CD4-positive, alpha-beta memory T cell (primary cell): Measurements from ENCODE around the gene ANKRD11. TPM values are rescaled to one million over a fixed set of nuclear protein-coding genes. Genes with fewer than 3 reads are reported as not detected.

ENCODE experiments used
- CTCF ChIA-PET: fragments of 350-600 bp; sonication (Branson Sonifier 250); formaldehyde crosslinking; loops from one replicate; lab custom pipeline; 2021; ENCODE audit warnings: inconsistent platforms; ENCODE audit not compliant: partially characterized antibody; lab: Charles Lee
- POLR2A ChIA-PET: fragments of 350-600 bp; sonication (Branson Sonifier 250); formaldehyde crosslinking; loops from one replicate; lab custom pipeline; 2021; ENCODE audit not compliant: partially characterized antibody; lab: Charles Lee
- DNase-seq, 5 donors: peaks; one replicate each; pipeline versions ENCODE4 v3.0.0 to v3.0.0-alpha.2; 2020 to 2022; ENCODE audit warnings: mixed read lengths in 1 of 5
- H3K27ac ChIP-seq: one replicate; pipeline ENCODE4 v1.7.0; 2013; ENCODE audit warnings: low read depth, low read length
- H3K27me3 ChIP-seq: 2 replicates; pipeline ENCODE4 v1.7.0; 2013; ENCODE audit warnings: mild to moderate bottlenecking, low read length, moderate library complexity; ENCODE audit not compliant: insufficient read depth
- H3K36me3 ChIP-seq: 2 replicates; pipeline ENCODE4 v1.7.0; 2013; ENCODE audit warnings: mild to moderate bottlenecking, low read length, moderate library complexity; ENCODE audit not compliant: insufficient read depth
- H3K4me1 ChIP-seq: 2 replicates; pipeline ENCODE4 v1.7.0; 2013; ENCODE audit warnings: mild to moderate bottlenecking, low read length, moderate library complexity; ENCODE audit not compliant: insufficient read depth
- H3K4me3 ChIP-seq, 2 donors: one replicate each; pipeline ENCODE4 v1.7.0; 2013; ENCODE audit warnings: low read length in 2 of 2, mild to moderate bottlenecking in 1 of 2
- H3K9me3 ChIP-seq, 2 donors: one replicate each; pipeline ENCODE4 v1.7.0; 2013; ENCODE audit warnings: low read length in 2 of 2, control low read depth in 1 of 2; ENCODE audit not compliant: control insufficient read depth in 1 of 2
- H3K27ac Mint-ChIP-seq, 7 donors: one replicate each; pipeline ENCODE4 v1.8.0; 2020 to 2021; ENCODE audit warnings: mixed read lengths in 7 of 7, mild to moderate bottlenecking in 6 of 7, inconsistent platforms in 3 of 7, moderate library complexity in 3 of 7
- H3K27me3 Mint-ChIP-seq, 2 donors: one replicate each; pipeline ENCODE4 v1.8.0; 2020 to 2021; ENCODE audit warnings: mixed read lengths in 2 of 2
- H3K36me3 Mint-ChIP-seq, 2 donors: one replicate each; pipeline ENCODE4 v1.8.0; 2020 to 2021; ENCODE audit warnings: mixed read lengths in 2 of 2, inconsistent platforms in 1 of 2, mild to moderate bottlenecking in 1 of 2
- H3K4me1 Mint-ChIP-seq, 4 donors: one replicate each; pipeline ENCODE4 v1.8.0; 2020 to 2021; ENCODE audit warnings: mixed read lengths in 4 of 4, mild to moderate bottlenecking in 1 of 4
- H3K4me3 Mint-ChIP-seq, 8 donors: one replicate each; pipeline ENCODE4 v1.8.0; 2020 to 2021; ENCODE audit warnings: mixed read lengths in 8 of 8, mild to moderate bottlenecking in 7 of 8, moderate library complexity in 6 of 8, inconsistent platforms in 3 of 8
- H3K9me3 Mint-ChIP-seq, 8 donors: one replicate each; pipeline ENCODE4 v1.8.0; 2020 to 2021; ENCODE audit warnings: mixed read lengths in 8 of 8, mild to moderate bottlenecking in 5 of 8, inconsistent platforms in 3 of 8, moderate library complexity in 1 of 8
- intact Hi-C: fragments of 100-400 bp; cut with micrococcal nuclease; formaldehyde crosslinking; loops from one replicate; pipeline ENCODE4 v1.15.1; 2023
- polyA plus RNA-seq, 2 donors: library from polyadenylated mRNA; unstranded; fragments of 300-500 nt; fragmentation: Illumina TruSeq; gene quantifications; one replicate each; pipeline ENCODE4 v1.2.3, GENCODE V29; 2021
- total RNA-seq, 2 experiments: library from RNA; stranded (reverse); gene quantifications; one replicate each; pipeline ENCODE4 v1.2.3, GENCODE V29; 2021

ANKRD11 gene
- total and polyA plus RNA-seq, 4 experiments from 2014 or later, result 3.9 to 246 (median 140) TPM

GRCh38 chr16:89345642-89346150 lies 144.7 kb downstream of the ANKRD11 start:
- Histone ChIP-seq H3K27ac (no peak overlapping the region), H3K36me3 (no peaks in the 10 kb centered on the region), H3K27me3 (no peaks in the 10 kb centered on the region), H3K4me1 (peaks cover 93% of the 10 kb centered on the region), H3K9me3 (no peaks in the 10 kb centered on the region), H3K4me3 (no peak overlapping the region)
- CTCF ChIA-PET, result no interaction called here
- no peak for DNase-seq
- Mint-ChIP-seq H3K36me3 (peaks cover 4 to 14% of the 10 kb centered on the region in 2 donors), H3K27me3 (no peaks in the 10 kb centered on the region), H3K4me1 (peaks cover 56 to 95% (median 75%) of the 10 kb centered on the region in 4 donors), H3K4me3 (peak overlapping the region in 1 of 8 donors; percentile 30), H3K27ac (peak overlapping the region in 3 of 7 donors; percentile 6 to 73 (median 14)), H3K9me3 (no peaks in the 10 kb centered on the region)
- intact Hi-C loops, result no loop called here
- POLR2A ChIA-PET, result interaction anchor here (0.9 kb wide), 1 partner anchor 30 kb away, joined by 3 read pairs; no protein-coding TSS in a partner anchor

- intact Hi-C loops, result no loop called here
- H3K27me3 Mint-ChIP-seq, result no peaks in the 10 kb centered on the region
- peak overlapping the region in 2 of 8 donors; percentile 3 to 30 for H3K4me3 Mint-ChIP-seq
- peak overlapping the region in 4 of 7 donors; percentile 6 to 73 (median 16) for H3K27ac Mint-ChIP-seq
- peaks cover 89% of the 10 kb centered on the region for H3K4me1 ChIP-seq
- H3K9me3 Mint-ChIP-seq, result no peaks in the 10 kb centered on the region
- H3K36me3 Mint-ChIP-seq, result peaks cover 4 to 12% of the 10 kb centered on the region in 2 donors
- H3K9me3 ChIP-seq, result no peaks in the 10 kb centered on the region
- ChIA-PET POLR2A (no interaction called here), CTCF (interaction anchor here (2.0 kb wide), 1 partner anchor 10 kb away, joined by 7 read pairs; no protein-coding TSS in a partner anchor)
- no peak overlapping the region for H3K27ac ChIP-seq
- no peaks in the 10 kb centered on the region for H3K36me3 ChIP-seq
- peak in 1 of 5 donors; percentile 14 for DNase-seq
- H3K4me1 Mint-ChIP-seq, result peaks cover 54 to 95% (median 73%) of the 10 kb centered on the region in 4 donors
- H3K4me3 ChIP-seq, result no peak overlapping the region
- H3K27me3 ChIP-seq, result no peaks in the 10 kb centered on the region
Observed at GRCh38 chr16:89344846-89345611, 145.3 kb downstream of the ANKRD11 start.

GRCh38 chr16:89344458-89344834 lies 145.9 kb downstream of the ANKRD11 start:
- POLR2A ChIA-PET, result no interaction called here
- H3K36me3 Mint-ChIP-seq, result peaks cover 4 to 16% of the 10 kb centered on the region in 2 donors
- CTCF ChIA-PET, result interaction anchor here (2.0 kb wide), 1 partner anchor 10 kb away, joined by 7 read pairs; no protein-coding TSS in a partner anchor
- Histone ChIP-seq H3K27ac (no peak overlapping the region), H3K4me3 (no peak overlapping the region), H3K4me1 (peaks cover 89% of the 10 kb centered on the region), H3K9me3 (no peaks in the 10 kb centered on the region), H3K36me3 (no peaks in the 10 kb centered on the region), H3K27me3 (no peaks in the 10 kb centered on the region)
- no peaks in the 10 kb centered on the region for H3K9me3 Mint-ChIP-seq
- peak overlapping the region in 1 of 8 donors; percentile 3 for H3K4me3 Mint-ChIP-seq
- intact Hi-C loops, result no loop called here
- peaks cover 52 to 94% (median 71%) of the 10 kb centered on the region in 4 donors for H3K4me1 Mint-ChIP-seq
- no peaks in the 10 kb centered on the region for H3K27me3 Mint-ChIP-seq
- peak overlapping the region in 2 of 7 donors; percentile 17 to 63 for H3K27ac Mint-ChIP-seq
- DNase-seq, result no peak

GRCh38 chr16:89343501-89344457 lies 146.6 kb downstream of the ANKRD11 start:
- Mint-ChIP-seq H3K9me3 (no peaks in the 10 kb centered on the region), H3K4me3 (peak overlapping the region in 1 of 8 donors; percentile 56), H3K36me3 (peaks cover 4 to 17% of the 10 kb centered on the region in 2 donors), H3K27ac (peak overlapping the region in 4 of 7 donors; percentile 7 to 63 (median 29)), H3K27me3 (no peaks in the 10 kb centered on the region), H3K4me1 (peaks cover 53 to 92% (median 73%) of the 10 kb centered on the region in 4 donors)
- Histone ChIP-seq H3K27ac (no peak overlapping the region), H3K4me1 (peaks cover 90% of the 10 kb centered on the region), H3K27me3 (no peaks in the 10 kb centered on the region), H3K36me3 (no peaks in the 10 kb centered on the region), H3K4me3 (no peak overlapping the region), H3K9me3 (no peaks in the 10 kb centered on the region)
- CTCF ChIA-PET, result interaction anchor here (0.8 to 2.0 kb wide), 4 partner anchors 8 to 451 kb away, joined by 3 to 7 read pairs (median 3); no protein-coding TSS in a partner anchor
- POLR2A ChIA-PET, result no interaction called here
- DNase-seq, result peak in 1 of 5 donors; percentile 18
- intact Hi-C loops, result no loop called here

GRCh38 chr16:89341697-89342694 lies 148.4 kb downstream of the ANKRD11 start:
- H3K4me3 ChIP-seq, result no peak overlapping the region
- Mint-ChIP-seq H3K36me3 (peaks cover 4 to 18% of the 10 kb centered on the region in 2 donors), H3K27me3 (no peaks in the 10 kb centered on the region), H3K4me3 (peak overlapping the region in 1 of 8 donors; percentile 25), H3K4me1 (peaks cover 55 to 86% (median 69%) of the 10 kb centered on the region in 4 donors), H3K9me3 (no peaks in the 10 kb centered on the region), H3K27ac (peak overlapping the region in 4 of 7 donors; percentile 53 to 63 (median 60))
- intact Hi-C loops, result no loop called here
- no peak for DNase-seq
- H3K36me3 ChIP-seq, result no peaks in the 10 kb centered on the region
- CTCF ChIA-PET, result no interaction called here
- no peaks in the 10 kb centered on the region for H3K9me3 ChIP-seq
- peaks cover 81% of the 10 kb centered on the region for H3K4me1 ChIP-seq
- H3K27me3 ChIP-seq, result no peaks in the 10 kb centered on the region
- POLR2A ChIA-PET, result interaction anchor here (1.1 kb wide), 1 partner anchor 167 kb away, joined by 4 read pairs; the partner anchor contains the start of gene SPG7
- H3K27ac ChIP-seq, result no peak overlapping the region

- no peak for DNase-seq
- Mint-ChIP-seq H3K4me1 (peaks cover 50 to 83% (median 65%) of the 10 kb centered on the region in 4 donors), H3K36me3 (peaks cover 2 to 14% of the 10 kb centered on the region in 2 donors), H3K27me3 (no peaks in the 10 kb centered on the region), H3K9me3 (no peaks in the 10 kb centered on the region), H3K27ac (peak overlapping the region in 5 of 7 donors; percentile 15 to 90 (median 53)), H3K4me3 (peak overlapping the region in 1 of 8 donors; percentile 13)
- Histone ChIP-seq H3K36me3 (no peaks in the 10 kb centered on the region), H3K4me1 (peaks cover 78% of the 10 kb centered on the region), H3K9me3 (no peaks in the 10 kb centered on the region), H3K4me3 (no peak overlapping the region), H3K27me3 (no peaks in the 10 kb centered on the region), H3K27ac (no peak overlapping the region)
- intact Hi-C loops, result no loop called here
- POLR2A ChIA-PET, result interaction anchor here (1.1 kb wide), 1 partner anchor 167 kb away, joined by 4 read pairs; the partner anchor contains the start of gene SPG7
- CTCF ChIA-PET, result no interaction called here
Observed at GRCh38 chr16:89341279-89341678, 149.1 kb downstream of the ANKRD11 start.
